ENCODE results near the gene GAL. TPM values are rescaled to one million over a fixed set of nuclear protein-coding genes. Genes with fewer than 3 reads are reported as not detected.

GAL gene
- total RNA-seq, 4 donors from 2014 or later, result 2.0 TPM; not detected in 3

DNA sequence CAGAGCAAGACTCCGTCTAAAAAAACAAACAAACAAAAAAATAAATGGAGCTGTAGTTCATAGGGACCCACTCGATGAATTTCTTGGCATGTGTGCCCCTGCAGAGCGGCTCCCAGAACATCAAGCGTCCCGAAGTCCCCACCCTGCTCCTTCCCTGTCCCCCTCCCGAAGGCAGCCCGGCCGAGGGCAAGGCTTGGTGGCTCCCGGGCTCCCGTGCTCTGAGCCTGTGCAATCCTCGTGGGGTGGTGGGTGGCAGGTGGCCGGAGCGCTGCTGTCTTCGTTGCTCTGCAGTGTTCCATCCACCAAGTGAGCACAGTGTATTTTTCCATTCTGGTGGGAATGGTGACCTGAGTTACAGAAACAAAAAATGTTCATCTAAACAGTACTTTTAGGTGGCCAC lies 33.5 kb upstream of the GAL start:
- no peak for DNase-seq (ENCODE audit: low spot score)
- TF ChIP-seq, protein P1, sequence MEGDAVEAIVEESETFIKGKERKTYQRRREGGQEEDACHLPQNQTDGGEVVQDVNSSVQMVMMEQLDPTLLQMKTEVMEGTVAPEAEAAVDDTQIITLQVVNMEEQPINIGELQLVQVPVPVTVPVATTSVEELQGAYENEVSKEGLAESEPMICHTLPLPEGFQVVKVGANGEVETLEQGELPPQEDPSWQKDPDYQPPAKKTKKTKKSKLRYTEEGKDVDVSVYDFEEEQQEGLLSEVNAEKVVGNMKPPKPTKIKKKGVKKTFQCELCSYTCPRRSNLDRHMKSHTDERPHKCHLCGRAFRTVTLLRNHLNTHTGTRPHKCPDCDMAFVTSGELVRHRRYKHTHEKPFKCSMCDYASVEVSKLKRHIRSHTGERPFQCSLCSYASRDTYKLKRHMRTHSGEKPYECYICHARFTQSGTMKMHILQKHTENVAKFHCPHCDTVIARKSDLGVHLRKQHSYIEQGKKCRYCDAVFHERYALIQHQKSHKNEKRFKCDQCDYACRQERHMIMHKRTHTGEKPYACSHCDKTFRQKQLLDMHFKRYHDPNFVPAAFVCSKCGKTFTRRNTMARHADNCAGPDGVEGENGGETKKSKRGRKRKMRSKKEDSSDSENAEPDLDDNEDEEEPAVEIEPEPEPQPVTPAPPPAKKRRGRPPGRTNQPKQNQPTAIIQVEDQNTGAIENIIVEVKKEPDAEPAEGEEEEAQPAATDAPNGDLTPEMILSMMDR (IDR thresholded peaks at IDR 0.05), result no peak
- ATAC-seq (ENCODE audit: low FRiP score), result no peak

DNA sequence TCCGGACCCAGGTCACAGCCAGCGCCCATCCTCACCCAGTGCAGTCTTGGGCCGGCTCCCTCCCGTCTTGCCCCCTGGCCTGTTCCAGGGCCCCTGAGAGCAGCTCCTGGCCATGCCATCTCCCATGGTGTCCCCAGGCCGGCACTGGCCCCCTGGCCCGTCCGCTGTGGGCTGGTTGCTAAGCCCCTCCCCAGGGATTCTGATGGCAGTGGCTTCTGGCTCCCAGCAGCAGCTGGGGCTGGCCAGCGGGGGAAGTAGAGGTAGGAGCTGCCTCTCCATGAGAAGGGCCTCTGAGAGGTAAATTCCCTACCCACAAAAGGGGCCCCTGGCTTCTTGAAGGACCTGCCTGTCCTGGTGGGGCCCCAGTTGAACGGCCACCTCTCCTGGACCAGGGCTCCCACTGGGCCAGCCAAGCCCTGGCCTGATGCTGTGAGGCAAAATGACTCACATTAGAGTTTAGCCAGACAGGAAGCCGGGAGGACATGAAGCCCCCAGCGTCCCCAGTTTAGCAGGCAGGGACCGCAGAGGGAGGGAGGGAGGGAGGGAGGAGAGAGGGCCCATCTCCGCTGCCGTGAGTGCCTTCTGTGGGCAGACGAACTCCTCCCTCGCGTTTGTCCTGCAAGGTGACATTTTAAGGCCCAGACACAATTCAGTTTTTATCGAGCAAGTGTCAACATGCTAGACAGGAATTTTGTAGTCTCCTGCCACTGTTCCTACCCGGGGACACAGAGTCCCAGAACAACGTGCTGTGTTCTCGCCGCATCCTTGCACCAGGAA lies 32.9 kb upstream of the GAL start:
- DNase-seq (ENCODE audit: low spot score), result no peak
- TF ChIP-seq, protein P1 (IDR thresholded peaks at IDR 0.05), result no peak
- ATAC-seq (ENCODE audit: low FRiP score), result no peak

DNA sequence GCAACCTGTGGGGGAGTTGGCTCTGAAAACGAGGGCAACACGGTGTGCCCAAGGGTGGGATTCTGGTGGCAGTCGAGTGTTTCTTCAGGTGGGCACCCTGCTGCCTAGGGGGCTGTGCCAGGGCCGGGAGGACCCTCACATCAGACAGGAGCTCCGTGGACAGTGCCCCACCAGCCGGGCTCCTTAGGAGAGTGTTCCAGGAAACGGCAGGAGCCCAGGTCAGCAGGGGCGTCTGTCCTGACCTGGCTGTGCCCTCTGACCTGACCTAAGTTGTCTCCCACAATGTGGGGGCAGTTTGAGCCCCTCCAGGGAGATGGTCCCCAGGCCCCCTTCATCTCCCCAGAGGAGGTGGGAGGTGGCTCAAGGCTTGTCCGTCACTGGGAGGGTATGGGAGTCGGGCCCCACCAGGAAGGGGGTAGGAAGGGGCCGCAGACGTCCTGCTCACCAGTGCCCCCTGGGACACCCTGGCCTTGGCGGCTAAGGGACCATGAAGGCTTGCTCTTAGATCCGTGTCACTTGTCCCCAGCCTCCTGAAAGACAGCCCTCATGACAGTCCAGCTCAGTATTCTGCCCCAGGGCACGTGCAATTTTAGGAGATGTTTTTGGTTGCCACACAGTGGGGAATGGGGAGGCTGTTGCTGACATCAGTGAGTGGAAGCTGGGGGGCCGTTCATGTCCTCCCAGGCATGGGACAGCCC lies 32.2 kb upstream of the GAL start:
- DNase-seq (ENCODE audit: low spot score), result no peak
- TF ChIP-seq, protein P1 (IDR thresholded peaks at IDR 0.05), result no peak
- ATAC-seq (ENCODE audit: low FRiP score), result no peak

DNA sequence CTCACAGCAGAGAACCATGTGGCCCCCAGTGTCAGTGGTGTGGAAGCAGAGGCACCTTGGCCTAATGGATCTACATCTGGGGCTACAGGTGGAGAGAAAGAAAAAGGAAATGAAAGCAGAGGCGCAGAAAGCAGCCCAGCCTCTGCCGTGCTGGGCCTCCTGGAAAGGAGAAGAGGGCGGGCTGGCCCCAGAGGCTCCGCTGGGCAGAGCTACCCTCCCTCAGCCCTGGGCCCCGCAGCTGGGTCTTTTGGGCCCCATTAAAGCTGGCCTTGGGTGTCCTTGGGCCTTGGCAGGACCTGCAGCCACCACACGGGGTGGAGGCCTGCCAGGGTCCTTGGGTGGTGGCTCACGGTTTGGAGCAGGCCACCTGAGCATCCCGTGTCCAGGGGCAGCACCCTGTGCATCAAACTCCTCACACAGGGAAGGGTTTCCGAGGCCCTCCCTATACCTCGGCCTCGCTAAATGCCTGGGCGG lies 31.6 kb upstream of the GAL start:
- ATAC-seq (ENCODE audit: low FRiP score), result no peak
- TF ChIP-seq, protein P1 (IDR thresholded peaks at IDR 0.05), result no peak
- no peak for DNase-seq (ENCODE audit: low spot score)

DNA sequence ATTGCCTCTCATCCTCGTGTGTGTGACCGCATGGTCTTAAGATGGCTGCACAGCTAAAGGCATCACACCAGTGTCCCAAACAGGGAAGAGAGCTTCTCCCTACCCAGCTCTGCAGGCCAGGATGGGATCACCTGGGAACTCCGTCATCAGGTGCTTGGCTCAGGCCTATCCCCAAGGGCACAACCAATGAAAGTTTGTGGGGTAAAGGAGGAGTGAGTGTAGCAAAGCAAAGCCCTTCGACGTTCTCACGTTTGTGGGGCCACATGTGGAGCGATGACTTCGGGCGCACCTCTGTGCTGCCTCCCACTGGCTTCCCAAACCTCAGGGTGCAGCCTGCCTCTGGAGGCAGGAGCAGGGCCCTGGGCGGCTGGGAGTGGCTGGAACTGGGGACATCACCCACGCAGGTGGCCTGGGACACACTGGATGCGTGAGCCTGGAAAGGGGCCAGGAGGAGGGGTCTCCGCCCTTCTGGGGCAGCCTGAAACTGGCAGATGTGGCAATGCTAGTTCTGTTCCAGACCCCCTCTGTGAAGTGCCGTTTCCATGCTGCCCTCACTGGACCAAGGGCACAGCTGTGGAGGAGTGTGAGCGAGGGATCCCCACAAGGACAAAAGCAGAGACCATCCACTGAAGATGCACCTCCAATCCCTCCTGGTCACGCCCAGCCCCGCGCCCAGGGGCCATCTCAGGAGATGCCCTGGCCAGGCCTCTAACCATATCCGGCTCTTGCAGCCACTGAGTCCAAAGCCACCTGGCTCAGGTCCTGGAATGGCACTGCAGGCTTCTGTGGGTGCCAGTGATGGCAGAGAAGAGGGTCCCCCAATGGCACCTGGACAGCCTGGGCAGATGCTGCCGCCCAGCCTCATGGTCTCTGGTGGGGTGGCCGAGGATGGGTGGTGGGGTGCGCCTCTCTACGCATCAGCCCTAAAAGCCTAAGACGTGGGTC lies 30.6 kb upstream of the GAL start:
- TF ChIP-seq, protein P1 (IDR thresholded peaks at IDR 0.05), result no peak
- no peak for ATAC-seq (ENCODE audit: low FRiP score)
- DNase-seq (ENCODE audit: low spot score), result no peak

DNA sequence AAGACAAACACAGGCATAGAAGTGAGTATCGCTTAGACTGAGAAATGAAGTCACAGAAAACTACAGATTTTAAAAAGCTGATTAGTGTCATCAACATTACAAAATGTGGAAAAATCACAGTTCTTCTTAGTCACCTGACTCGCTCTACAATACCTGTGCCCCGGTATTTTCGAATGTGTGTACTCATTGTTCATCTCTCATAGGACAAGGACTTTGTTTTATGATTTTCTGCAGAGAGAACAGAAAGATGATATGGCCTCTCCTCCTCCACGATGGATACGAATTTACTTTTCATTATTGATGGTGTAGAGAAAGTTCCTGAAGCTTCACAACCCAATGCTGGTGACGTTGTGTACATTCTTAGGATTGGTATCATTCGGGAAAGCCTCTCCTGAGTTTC lies 29.4 kb upstream of the GAL start:
- TF ChIP-seq, protein P1 (IDR thresholded peaks at IDR 0.05), result no peak
- DNase-seq (ENCODE audit: low spot score) (no peak), ATAC-seq (ENCODE audit: low FRiP score) (no peak)
